ENCODE data around the gene DCLK3.

Gene DCLK3

GRCh38 chr3:36765104-36765503 lies 751 bp upstream of the DCLK3 start:
- DNase-seq: no peak

- DNase-seq: no peak
These were observed 318 bp upstream of the DCLK3 start for GRCh38 chr3:36764704-36765038.

DNA sequence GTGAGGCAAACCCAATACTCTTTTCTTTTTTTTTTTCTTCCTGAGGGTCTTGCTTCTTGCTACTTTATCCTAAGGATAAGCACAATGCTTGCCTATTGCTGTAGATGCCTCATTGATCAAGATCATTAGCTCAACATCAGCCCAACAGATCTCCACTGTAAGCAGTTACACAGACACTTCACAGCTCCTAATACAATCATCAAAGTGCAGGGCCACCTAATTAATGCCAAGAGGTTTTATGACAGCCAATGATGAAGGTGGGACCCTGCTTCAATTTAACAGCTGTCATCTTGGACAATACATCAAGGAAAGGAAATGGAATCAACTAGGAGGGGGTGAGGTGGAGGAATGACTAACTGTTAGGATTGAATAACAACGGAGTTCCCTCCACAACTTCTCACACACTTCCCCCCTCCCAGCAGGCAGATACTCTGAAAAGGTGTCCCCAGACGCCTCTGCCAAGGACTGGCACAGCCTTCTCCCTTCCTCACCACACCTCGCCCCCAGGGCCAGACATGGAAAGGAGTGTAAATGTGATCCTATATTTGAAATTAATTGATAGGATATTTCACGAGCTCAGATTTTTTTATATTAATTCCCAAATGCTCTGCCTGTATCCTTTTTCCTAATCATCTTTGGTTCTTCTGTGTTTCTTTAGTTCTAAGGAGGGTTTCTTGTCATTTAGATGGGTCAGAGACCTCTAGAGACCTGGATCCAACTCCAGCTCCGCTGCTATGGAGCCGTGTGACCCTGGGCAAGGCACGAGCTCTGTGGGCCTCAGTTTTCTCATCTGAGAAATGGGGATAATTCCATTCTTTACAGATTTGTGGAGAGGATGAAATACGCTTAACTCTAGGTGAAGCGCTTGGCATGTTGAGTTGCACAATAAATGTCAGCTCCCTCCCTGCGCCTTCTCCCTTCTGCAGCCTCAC lies 1.2 kb downstream of the DCLK3 start:
- DNase-seq: no peak

- no peak for DNase-seq
These were observed 2.6 kb downstream of the DCLK3 start for GRCh38 chr3:36761779-36762178.

- no peak for DNase-seq
These were observed 8.1 kb downstream of the DCLK3 start for GRCh38 chr3:36756269-36756668.

GRCh38 chr3:36751326-36751725 lies 13.0 kb downstream of the DCLK3 start:
- no peak for DNase-seq

DNA sequence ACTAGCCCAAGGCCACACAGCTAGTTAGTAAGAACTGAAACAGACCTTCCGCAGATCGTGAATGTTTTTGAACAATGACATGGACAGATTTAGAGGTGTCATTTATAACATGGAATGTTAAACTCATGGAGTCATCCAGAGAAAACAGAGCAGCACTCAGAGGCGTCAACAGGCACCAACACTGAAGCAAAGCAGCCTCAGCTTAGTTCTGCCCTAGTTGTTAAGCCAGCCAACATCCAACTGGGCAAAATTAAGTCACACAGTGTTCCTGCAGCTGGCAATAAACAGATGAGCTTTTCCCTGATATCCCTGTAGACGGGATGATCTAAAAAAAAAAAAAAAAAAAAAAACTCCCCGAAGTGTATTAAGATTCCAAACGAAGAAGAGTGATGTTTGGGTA lies 13.6 kb downstream of the DCLK3 start:
- DNase-seq: no peak

GRCh38 chr3:36744763-36745162 lies 19.6 kb downstream of the DCLK3 start:
- DNase-seq: no peak

GRCh38 chr3:36743826-36744225 lies 20.5 kb downstream of the DCLK3 start:
- DNase-seq: no peak

DNA sequence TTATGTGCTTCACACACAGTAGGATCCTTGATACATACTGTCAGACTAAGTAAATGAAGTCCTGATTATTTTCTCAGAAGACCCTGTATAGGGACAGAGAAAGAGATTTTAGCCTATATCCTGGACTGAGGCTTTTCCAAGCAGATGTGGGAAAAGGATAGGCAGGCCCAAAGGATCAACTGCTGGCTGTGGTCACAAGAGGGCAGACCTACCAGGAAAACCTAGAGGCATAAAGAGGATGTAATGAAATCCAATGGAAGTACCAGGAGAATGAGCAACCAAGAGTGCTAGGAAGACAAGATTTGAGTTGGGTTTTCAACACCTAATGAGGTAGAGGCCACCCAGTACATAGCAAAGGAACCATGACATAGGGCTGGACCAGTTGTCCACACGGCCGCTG lies 23.1 kb downstream of the DCLK3 start:
- no peak for DNase-seq

- DNase-seq: no peak
These were observed 23.6 kb downstream of the DCLK3 start for GRCh38 chr3:36740787-36741186.

GRCh38 chr3:36738702-36739101 lies 25.7 kb downstream of the DCLK3 start:
- no peak for DNase-seq

GRCh38 chr3:36736301-36736700 lies 28.1 kb downstream of the DCLK3 start:
- DNase-seq: no peak

DNA sequence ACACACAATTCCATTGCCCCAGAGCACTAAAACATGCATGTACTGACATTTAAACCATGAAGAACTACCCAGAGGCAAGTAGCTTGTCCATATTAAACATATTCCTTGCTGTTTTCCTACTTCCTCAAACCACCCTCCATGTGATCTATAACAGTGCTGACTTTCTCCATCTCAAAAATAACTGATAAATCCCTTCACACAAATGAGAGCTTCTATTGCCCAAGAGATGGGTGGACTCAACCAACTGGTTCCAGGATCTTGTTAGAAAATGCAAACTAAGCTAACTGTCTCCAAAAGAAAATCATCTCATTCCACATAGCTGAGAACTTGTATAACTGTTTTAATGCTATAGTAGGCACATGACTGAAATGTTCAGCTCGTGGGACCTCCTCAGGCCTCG lies 29.6 kb downstream of the DCLK3 start:
- no peak for DNase-seq

DNA sequence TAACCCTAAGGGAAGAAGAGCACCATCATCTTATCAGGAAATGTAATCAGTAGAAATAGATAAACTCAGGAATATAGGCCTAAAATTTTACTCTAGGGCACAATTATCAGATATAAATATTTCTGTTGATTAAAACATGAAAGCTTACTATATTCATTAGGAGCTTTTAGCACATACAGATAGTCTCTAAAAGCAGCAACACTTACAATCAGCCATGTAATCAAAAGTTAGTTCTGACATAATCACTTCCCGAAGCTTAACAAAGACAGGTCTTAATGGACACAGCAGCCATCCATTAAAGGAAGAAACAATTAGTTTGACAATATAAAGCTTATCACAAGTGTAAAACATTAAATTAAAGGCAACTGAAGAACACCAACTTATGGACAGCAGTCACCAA lies 30.6 kb downstream of the DCLK3 start:
- DNase-seq: no peak

- DNase-seq: no peak
These were observed 31.1 kb downstream of the DCLK3 start for GRCh38 chr3:36733162-36733696.

- DNase-seq: no peak
These were observed 33.4 kb downstream of the DCLK3 start for GRCh38 chr3:36730966-36731365.

DNA sequence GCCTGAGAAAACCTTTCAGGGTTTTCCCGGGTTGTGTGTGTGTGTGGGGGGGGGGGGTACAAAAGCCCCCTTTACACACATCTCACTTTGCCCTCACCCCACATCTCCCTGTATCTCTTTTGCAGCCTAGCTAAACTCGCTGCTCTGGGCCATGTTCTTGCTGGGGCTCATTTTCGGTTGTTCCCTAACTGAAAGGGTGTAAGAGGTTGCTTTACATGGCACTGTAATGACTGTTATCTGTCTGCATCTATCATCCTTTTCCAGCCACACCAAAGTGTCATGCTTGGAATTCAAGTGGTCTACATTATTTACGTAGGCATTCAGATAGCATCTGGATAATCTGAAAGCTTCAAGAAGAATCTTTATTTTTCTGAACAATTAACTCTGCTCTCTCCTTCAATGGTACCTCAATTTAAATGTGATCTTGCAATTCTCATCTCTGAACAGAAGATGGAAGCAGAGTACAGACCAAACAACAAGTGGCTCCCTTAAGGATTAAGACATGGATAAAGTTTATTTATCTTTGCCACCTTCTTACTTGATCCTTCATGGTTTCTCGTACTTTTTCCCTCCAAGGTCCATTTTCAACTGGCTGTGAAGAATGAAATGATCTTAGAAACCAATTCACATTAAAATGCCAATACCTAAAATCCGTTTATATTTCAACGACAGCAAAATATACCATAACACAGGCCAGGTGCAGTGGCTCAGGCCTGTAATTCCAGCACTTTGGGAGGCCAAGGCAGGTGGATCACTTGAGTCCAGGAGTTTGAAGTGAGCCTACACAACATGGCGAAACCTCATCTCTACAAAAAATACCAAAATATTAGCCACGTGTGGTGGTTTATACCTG lies 34.9 kb downstream of the DCLK3 start:
- DNase-seq: no peak

- no peak for DNase-seq
These were observed 49.8 kb downstream of the DCLK3 start for GRCh38 chr3:36714343-36715086.

DNA sequence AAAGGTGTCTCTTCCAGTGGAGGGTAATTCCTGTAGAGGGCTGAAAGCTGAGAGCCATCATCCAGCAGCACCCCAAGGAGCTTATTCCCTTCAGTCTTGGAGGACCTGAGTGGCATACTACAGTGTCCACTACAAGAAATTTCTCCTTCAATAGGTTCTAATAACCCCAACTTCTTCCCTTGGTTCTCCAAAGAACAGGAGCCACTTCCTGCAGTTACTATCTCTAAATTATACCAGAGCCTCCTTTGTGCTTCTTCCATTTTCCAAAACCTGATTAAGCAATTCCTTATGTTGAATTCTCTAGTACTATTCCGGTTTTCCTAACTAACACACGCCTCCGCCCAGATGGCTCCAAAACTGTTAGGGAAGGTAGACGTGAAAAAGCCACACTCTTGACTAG lies 50.4 kb downstream of the DCLK3 start:
- DNase-seq: no peak

GRCh38 chr3:36710606-36711005 lies 53.7 kb downstream of the DCLK3 start:
- DNase-seq: no peak

DNA sequence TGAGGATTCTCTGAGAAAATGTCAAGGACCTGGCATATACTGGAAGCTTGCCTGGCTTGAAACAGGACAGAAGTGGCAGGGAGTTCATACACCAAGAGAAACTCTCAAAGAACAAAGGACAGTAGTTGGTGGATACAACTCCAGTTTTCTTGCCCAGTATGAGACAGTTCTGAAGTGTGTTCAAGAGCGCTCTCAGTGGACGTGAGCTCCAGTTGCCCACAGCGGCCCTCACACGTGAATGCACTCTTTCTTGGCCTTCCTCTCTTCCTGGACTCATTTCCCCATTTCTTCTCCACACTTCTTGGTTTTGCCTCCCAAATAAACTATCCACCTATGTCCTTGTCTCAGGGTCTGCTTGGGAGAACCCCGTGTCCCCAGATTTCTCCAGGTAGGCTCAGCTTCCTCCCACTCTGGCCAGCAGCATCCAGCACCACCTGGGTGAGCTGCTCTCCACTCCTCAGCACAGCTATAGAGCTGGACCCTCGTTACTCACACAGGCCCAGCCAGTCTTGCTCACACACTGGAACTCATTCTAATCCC lies 54.5 kb downstream of the DCLK3 start:
- no peak for DNase-seq

GRCh38 chr3:36709281-36709680 lies 55.1 kb downstream of the DCLK3 start:
- no peak for DNase-seq
